RWPE1 (cell line): ENCODE results near the gene SEC24B.
A peak's percentile ranks its signal among the peaks of the same experiment; 100 is the strongest.

ENCODE experiments used
- CTCF ChIA-PET: fragments of 350-600 bp; sonication (Branson Sonifier 250); formaldehyde crosslinking; extraction: SDS; loops from one replicate; lab custom pipeline; 2021; lab: Yijun Ruan, JAX
- POLR2A ChIA-PET: fragments of 400-600 bp; formaldehyde crosslinking; extraction: SDS; loops from one replicate; lab custom pipeline; 2020; ENCODE audit warnings: antibody characterized with exemption; ENCODE audit not compliant: low non-redundant PET; lab: Yijun Ruan, JAX
- DNase-seq: peaks from one replicate; pipeline ENCODE4 v3.0.0; 2012; ENCODE audit warnings: low spot score
- H3K27ac ChIP-seq: fragments of 450-650 bp; 2 replicates; pipeline ENCODE4 v1.5.1; 2017
- TF ChIP-seq, protein P1 (sequence below): fragments of 450-650 bp; conservative IDR thresholded peaks from 2 replicates; pipeline ENCODE4 v1.5.1; 2017; ENCODE audit warnings: low read depth, mild to moderate bottlenecking

The SEC24B gene

DNA sequence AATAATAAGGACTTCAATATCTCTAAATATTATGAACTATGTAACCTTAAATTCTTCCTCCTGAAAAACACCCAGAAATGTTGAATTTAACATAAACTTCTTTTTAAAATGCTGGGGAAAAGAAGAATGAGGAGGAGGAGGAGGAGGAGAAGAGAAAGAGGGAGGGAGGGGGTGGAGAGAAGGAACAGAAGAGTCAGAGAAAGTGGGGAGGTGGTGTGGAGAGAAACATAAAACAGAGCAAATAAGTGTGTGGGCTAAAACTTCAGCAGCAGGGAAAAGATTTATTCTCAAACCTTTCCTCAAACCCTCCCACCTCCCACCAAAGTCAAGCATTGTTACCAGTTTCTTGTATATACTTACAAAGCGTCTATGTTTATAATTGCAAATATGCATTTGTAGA is 34.7 kb upstream of the SEC24B start:
- ChIA-PET POLR2A (no interaction called here), CTCF (no interaction called here)
- no peak overlapping the region for H3K27ac ChIP-seq
- no peak for DNase-seq
- TF ChIP-seq, protein P1, sequence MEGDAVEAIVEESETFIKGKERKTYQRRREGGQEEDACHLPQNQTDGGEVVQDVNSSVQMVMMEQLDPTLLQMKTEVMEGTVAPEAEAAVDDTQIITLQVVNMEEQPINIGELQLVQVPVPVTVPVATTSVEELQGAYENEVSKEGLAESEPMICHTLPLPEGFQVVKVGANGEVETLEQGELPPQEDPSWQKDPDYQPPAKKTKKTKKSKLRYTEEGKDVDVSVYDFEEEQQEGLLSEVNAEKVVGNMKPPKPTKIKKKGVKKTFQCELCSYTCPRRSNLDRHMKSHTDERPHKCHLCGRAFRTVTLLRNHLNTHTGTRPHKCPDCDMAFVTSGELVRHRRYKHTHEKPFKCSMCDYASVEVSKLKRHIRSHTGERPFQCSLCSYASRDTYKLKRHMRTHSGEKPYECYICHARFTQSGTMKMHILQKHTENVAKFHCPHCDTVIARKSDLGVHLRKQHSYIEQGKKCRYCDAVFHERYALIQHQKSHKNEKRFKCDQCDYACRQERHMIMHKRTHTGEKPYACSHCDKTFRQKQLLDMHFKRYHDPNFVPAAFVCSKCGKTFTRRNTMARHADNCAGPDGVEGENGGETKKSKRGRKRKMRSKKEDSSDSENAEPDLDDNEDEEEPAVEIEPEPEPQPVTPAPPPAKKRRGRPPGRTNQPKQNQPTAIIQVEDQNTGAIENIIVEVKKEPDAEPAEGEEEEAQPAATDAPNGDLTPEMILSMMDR: no peak

GRCh38 chr4:109406337-109406931 is 27.2 kb upstream of the SEC24B start:
- ChIA-PET POLR2A (no interaction called here), CTCF (interaction anchor here (0.6 to 0.7 kb wide), 4 partner anchors 22 to 1347 kb away, joined by 3 to 4 read pairs (median 4); no protein-coding TSS in a partner anchor)
- peak; percentile 56 for DNase-seq
- TF ChIP-seq, protein P1: peak; percentile 72
- H3K27ac ChIP-seq: no peak overlapping the region

DNA sequence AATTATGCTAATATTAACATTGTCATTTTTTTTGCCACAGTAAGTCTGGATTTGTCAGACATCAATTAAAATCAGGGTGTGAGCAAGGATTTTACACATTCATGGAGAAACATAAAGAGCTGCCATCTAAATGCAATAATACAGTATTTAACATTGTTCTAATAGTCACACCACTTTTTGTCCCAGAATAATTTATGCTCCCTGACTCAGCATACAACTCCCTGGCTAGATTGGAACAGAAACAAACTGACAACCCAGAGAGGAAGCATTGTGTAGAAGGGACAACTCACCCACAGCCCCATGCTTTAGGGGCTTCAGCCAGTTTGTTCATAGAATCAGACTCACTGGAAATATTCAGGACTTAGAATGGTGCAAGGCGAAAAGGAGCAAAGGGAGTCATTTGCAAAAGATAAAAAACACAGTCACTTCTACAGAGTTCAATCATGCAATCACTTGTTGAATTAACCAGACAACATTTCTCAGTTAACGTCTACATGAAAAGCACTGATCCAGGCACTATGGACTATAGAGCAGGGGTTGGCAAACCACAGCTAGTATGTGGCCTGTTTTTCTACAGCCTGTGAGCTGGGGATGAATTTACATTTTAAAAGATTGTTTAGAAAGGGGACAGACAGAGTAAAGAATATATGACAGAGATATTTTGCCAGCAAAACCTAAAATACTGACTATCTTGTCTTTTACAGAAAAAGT is 26.4 kb upstream of the SEC24B start:
- no peak overlapping the region for H3K27ac ChIP-seq
- DNase-seq: no peak
- POLR2A ChIA-PET: no interaction called here

DNA sequence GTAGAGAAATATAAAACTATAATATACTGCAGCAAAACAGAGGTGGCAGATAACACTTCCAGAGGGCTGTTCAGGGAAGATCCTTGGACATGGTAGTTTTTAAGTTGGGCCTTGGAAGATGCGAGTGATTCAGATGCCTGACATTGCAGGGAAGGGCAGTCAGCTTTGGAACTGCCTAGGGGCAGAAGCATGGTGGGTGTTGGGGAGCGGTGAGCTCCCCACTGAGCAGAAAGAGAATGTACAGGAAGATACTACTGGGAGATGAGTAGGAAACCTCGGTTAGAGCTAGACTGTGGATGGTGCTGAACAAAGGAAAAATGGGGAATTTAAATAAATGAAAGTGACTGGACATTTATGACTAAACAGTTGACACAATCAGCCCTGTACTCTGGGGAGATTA is 24.9 kb upstream of the SEC24B start:
- TF ChIP-seq, protein P1: no peak
- no peak for DNase-seq
- POLR2A ChIA-PET: no interaction called here
- CTCF ChIA-PET: no interaction called here
- no peak overlapping the region for H3K27ac ChIP-seq

More for the DNA sequence above, 26.4 kb upstream of the SEC24B start:
- TF ChIP-seq, protein P1: no peak
- CTCF ChIA-PET: no interaction called here

GRCh38 chr4:109410226-109410625 is 23.4 kb upstream of the SEC24B start:
- ChIA-PET POLR2A (no interaction called here), CTCF (no interaction called here)
- no peak for DNase-seq
- no peak overlapping the region for H3K27ac ChIP-seq
- TF ChIP-seq, protein P1: no peak

DNA sequence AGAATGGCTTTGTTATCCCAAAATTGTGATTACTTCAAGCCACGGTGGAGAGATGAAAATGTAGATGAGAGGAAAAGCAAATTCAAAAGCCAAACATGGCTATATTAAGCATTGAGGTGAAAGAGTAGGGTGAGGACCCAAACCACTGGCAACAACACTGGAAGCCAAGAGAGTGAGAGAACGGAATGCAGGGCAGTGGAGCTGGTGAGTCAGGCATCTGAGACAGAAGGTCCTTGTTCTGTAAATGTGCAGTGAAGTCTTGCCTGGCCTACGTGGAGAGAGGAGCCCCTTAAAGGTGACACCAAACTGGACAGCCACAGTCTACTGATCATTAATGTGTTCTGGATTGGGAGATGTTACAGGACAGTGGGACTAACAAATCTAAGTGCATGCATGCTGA is 22.8 kb upstream of the SEC24B start:
- TF ChIP-seq, protein P1: no peak
- DNase-seq: no peak
- ChIA-PET CTCF (no interaction called here), POLR2A (no interaction called here)
- H3K27ac ChIP-seq: no peak overlapping the region
